Ovary (tissue), 9 donors: Measurements from ENCODE around the gene TASP1. TPM values are rescaled to one million over a fixed set of nuclear protein-coding genes. Genes with fewer than 3 reads are reported as not detected.
"Not testable (repeated sequence)": the region's sequence is repeated elsewhere in the genome, so short reads cannot be mapped to it uniquely, and the experiment has no call there.

Experiments
- DNase-seq, 5 donors: peaks; one replicate each; pipeline ENCODE4 v3.0.0-alpha.2; 2019 to 2020
- H3K27ac ChIP-seq, 2 donors: fragments of 200-600 bp; one replicate each; pipeline versions ENCODE4 v1.5.1 to v1.8.0; 2019 to 2022
- H3K27me3 ChIP-seq: fragments of 200-600 bp; one replicate; pipeline ENCODE4 v1.8.0; 2022
- H3K36me3 ChIP-seq: fragments of 200-600 bp; sonication (generic); one replicate; pipeline ENCODE4 v1.5.1; 2019
- H3K4me1 ChIP-seq: one replicate; pipeline ENCODE4 v1.8.1; 2013; ENCODE audit warnings: mild to moderate bottlenecking, moderate library complexity; ENCODE audit not compliant: insufficient read depth
- H3K4me3 ChIP-seq: fragments of 200-600 bp; sonication (generic); one replicate; pipeline ENCODE4 v1.5.1; 2017
- H3K9me3 ChIP-seq, 2 donors: fragments of 200-600 bp in 1 of 2; sonication (generic) in 1 of 2; one replicate each; pipeline versions ENCODE4 v1.5.1 to v1.8.1; 2013 to 2019; ENCODE audit warnings: mild to moderate bottlenecking in 1 of 2, moderate library complexity in 1 of 2
- CTCF ChIP-seq, 3 donors: fragments of 450-650 bp in 2 of 3; fragments of 200-600 bp in 1 of 3; IDR thresholded peaks; one replicate each; pipeline versions ENCODE4 v1.5.1 to v1.8.0; 2016 to 2022; ENCODE audit warnings: antibody characterized with exemption in 3 of 3, mild to moderate bottlenecking in 1 of 3
- EP300 ChIP-seq: sonication (generic); formaldehyde crosslinking; IDR thresholded peaks from one replicate; pipeline ENCODE4 v1.6.1; 2017; ENCODE audit warnings: antibody characterized with exemption
- POLR2A ChIP-seq: fragments of 450-650 bp; IDR thresholded peaks from one replicate; pipeline ENCODE4 v1.6.1; 2017; ENCODE audit warnings: antibody characterized with exemption, mild to moderate bottlenecking, moderate library complexity
- WGBS, 3 donors: extraction: QIAGEN DNeasy Blood & Tissue Kit in 1 of 3; methylation state at CpG; one replicate each; pipeline versions ENCODE4 v1.1.5 to v1.1.7; 2013 to 2017; 5-methylcytosine and 5-hydroxymethylcytosine counted together
- intact Hi-C, 4 donors: fragments of 100-400 bp; cut with DNase I; formaldehyde crosslinking; loops; one replicate each; pipeline versions ENCODE4 v1.11.0 to v1.15.1; 2022 to 2023
- polyA plus RNA-seq, 2 donors: library from polyadenylated mRNA; stranded (reverse); fragments of 200-250 nt in 1 of 2; fragments of 350-450 nt in 1 of 2; fragmentation: Illumina TruSeq in 1 of 2; extraction: RNeasy Lipid Tissue Mini Kit (QIAGEN cat#74804) in 1 of 2; gene quantifications; one replicate each; pipeline ENCODE4 v1.2.3, GENCODE V29; 2013 to 2014
- total RNA-seq, 7 donors: library from RNA; depleted of rRNA in 2 of 7; stranded (reverse); fragments of >200 nt in 2 of 7; fragmentation: NEBNext Ultra II Directional in 3 of 7; extraction: Animal tissue kit (Norgen Biotek cat#: 25700) in 3 of 7; gene quantifications; one replicate each; pipeline versions ENCODE4 v1.1.0 to v1.2.4, GENCODE V29; 2016 to 2023
- donor health status: DM: no; HTN: no; CAD: no; lungs with moderate emphysema.
- donor health status: DM: no; HTN: no; CAD: no.
- donor health status: Bipolar disorder and iron deficiency.
- donor health status: DM: yes; HTN: yes; CAD: no.
- donor health status: DM: no; HTN: no; CAD: no.
- donor health status: DM: yes; HTN: yes; CAD: no.

Gene TASP1
- total and polyA plus RNA-seq, 9 donors = 6.4 to 16.5 (median 13.2) TPM

- no peak overlapping the region for H3K27ac ChIP-seq
- TF ChIP-seq POLR2A (no peak), EP300 (no peak), CTCF (IDR thresholded peaks at IDR 0.05) (no peak)
- 91 to 93% (median 91%) methylated on average over 2 of the region's 2 CpGs for WGBS, 3 donors
- H3K4me3 ChIP-seq = no peak overlapping the region
- DNase-seq = no peak
- no peaks in the 10 kb centered on the region for H3K9me3 ChIP-seq
- H3K4me1 ChIP-seq = no peaks in the 10 kb centered on the region
- H3K36me3 ChIP-seq = no peaks in the 10 kb centered on the region
- no peaks in the 10 kb centered on the region for H3K27me3 ChIP-seq
- intact Hi-C loops = no loop called here
These were observed 28.5 kb downstream of the TASP1 start for GRCh38 chr20:13610184-13610583.

GRCh38 chr20:13608066-13608465 lies 30.7 kb downstream of the TASP1 start:
- WGBS, 3 donors = 93 to 100% (median 98%) methylated on average over 1 of the region's 1 CpG
- DNase-seq = no peak
- Histone ChIP-seq H3K9me3 (no peaks in the 10 kb centered on the region), H3K27me3 (no peaks in the 10 kb centered on the region), H3K27ac (no peak overlapping the region), H3K4me1 (no peaks in the 10 kb centered on the region), H3K36me3 (no peaks in the 10 kb centered on the region), H3K4me3 (no peak overlapping the region)
- intact Hi-C loops = no loop called here
- TF ChIP-seq CTCF (IDR thresholded peaks at IDR 0.05) (no peak), POLR2A (no peak), EP300 (no peak)

- H3K4me3 ChIP-seq, H3K27me3 ChIP-seq, H3K36me3 ChIP-seq, H3K9me3 ChIP-seq, intact Hi-C loops, DNase-seq, H3K27ac ChIP-seq, H3K4me1 ChIP-seq: not testable (repeated sequence)
- 90 to 94% (median 92%) methylated on average over 11 of the region's 11 CpGs for WGBS, 3 donors
These were observed 45.3 kb downstream of the TASP1 start for GRCh38 chr20:13593423-13593822.

- no peak overlapping the region for H3K4me3 ChIP-seq
- TF ChIP-seq EP300 = no peak
- TF ChIP-seq CTCF (IDR thresholded peaks at IDR 0.05) = no peak
- TF ChIP-seq POLR2A = no peak
- H3K27ac ChIP-seq = no peak overlapping the region
- no peaks in the 10 kb centered on the region for H3K27me3 ChIP-seq
- H3K36me3 ChIP-seq = no peaks in the 10 kb centered on the region
- no peaks in the 10 kb centered on the region for H3K9me3 ChIP-seq
- H3K4me1 ChIP-seq = no peaks in the 10 kb centered on the region
- DNase-seq = no peak
- intact Hi-C loops = no loop called here
- WGBS, 3 donors = 77 to 98% (median 93%) methylated on average over 2 of the region's 2 CpGs
These were observed 50.7 kb downstream of the TASP1 start for GRCh38 chr20:13588049-13588448.

- Histone ChIP-seq H3K27me3 (no peaks in the 10 kb centered on the region), H3K4me1 (no peaks in the 10 kb centered on the region), H3K27ac (no peak overlapping the region), H3K4me3 (no peak overlapping the region), H3K36me3 (no peaks in the 10 kb centered on the region), H3K9me3 (no peaks in the 10 kb centered on the region)
- intact Hi-C loops = no loop called here
- TF ChIP-seq EP300 = no peak
- TF ChIP-seq CTCF (IDR thresholded peaks at IDR 0.05) = no peak
- TF ChIP-seq POLR2A = no peak
- no peak for DNase-seq
These were observed 51.4 kb downstream of the TASP1 start for GRCh38 chr20:13587370-13587769.
